GM23338 (cell line): ENCODE results near the gene GFRA1. TPM values are rescaled to one million over a fixed set of nuclear protein-coding genes. Genes with fewer than 3 reads are reported as not detected.

ENCODE experiments used
- ATAC-seq: fragments of 200-7000 bp; cut with Tn5 transposase; 3 replicates; pipeline ENCODE4 v1.9.1; 2020
- DNase-seq: peaks from one replicate; pipeline ENCODE4 v3.0.0-alpha.2; 2015; ENCODE audit warnings: low spot score
- H2AFZ ChIP-seq: fragments of 200-600 bp; sonication (generic); 2 replicates; pipeline ENCODE4 v1.8.0; 2016; ENCODE audit warnings: antibody characterized with exemption, mild to moderate bottlenecking, moderate library complexity
- H3F3A ChIP-seq: fragments of 200-600 bp; sonication (generic); replicated peaks from 2 replicates; pipeline ENCODE4 v1.8.0; 2017; ENCODE audit warnings: antibody characterized with exemption, mixed run types, low read depth
- H3K27ac ChIP-seq: fragments of 200-600 bp; sonication (generic); 2 replicates; pipeline ENCODE4 v1.6.1; 2016; ENCODE audit warnings: low read depth
- H3K27me3 ChIP-seq: fragments of 200-600 bp; sonication (generic); 2 replicates; pipeline ENCODE4 v1.8.0; 2016; ENCODE audit warnings: mild to moderate bottlenecking, mixed run types, moderate library complexity; ENCODE audit not compliant: insufficient read depth
- H3K36me3 ChIP-seq: fragments of 200-600 bp; sonication (generic); 2 replicates; pipeline ENCODE4 v1.8.0; 2016; ENCODE audit warnings: mild to moderate bottlenecking; ENCODE audit not compliant: insufficient read depth
- H3K4me1 ChIP-seq: fragments of 200-600 bp; sonication (generic); 2 replicates; pipeline ENCODE4 v1.8.0; 2016; ENCODE audit warnings: mild to moderate bottlenecking, moderate library complexity; ENCODE audit not compliant: insufficient read depth
- H3K4me2 ChIP-seq: fragments of 200-600 bp; sonication (generic); 2 replicates; pipeline ENCODE4 v1.7.1; 2017; ENCODE audit warnings: mixed run types
- H3K4me3 ChIP-seq: fragments of 200-600 bp; sonication (generic); 2 replicates; pipeline ENCODE4 v1.6.1; 2016; ENCODE audit warnings: mixed run types
- H3K79me2 ChIP-seq: fragments of 200-600 bp; sonication (generic); replicated peaks from 2 replicates; pipeline ENCODE4 v1.8.0; 2017; ENCODE audit warnings: mild to moderate bottlenecking; ENCODE audit not compliant: insufficient read depth
- H3K9me2 ChIP-seq: fragments of 200-600 bp; sonication (generic); 2 replicates; pipeline ENCODE4 v1.8.0; 2017; ENCODE audit not compliant: insufficient read depth
- H4K20me1 ChIP-seq: fragments of 200-600 bp; sonication (generic); replicated peaks from 2 replicates; pipeline ENCODE4 v1.8.0; 2017; ENCODE audit warnings: mild to moderate bottlenecking; ENCODE audit not compliant: insufficient read depth
- H3K27ac Mint-ChIP-seq: 2 replicates; pipeline ENCODE4 v1.8.0; 2020; ENCODE audit warnings: inconsistent platforms, mild to moderate bottlenecking, moderate library complexity, mixed read lengths
- H3K27me3 Mint-ChIP-seq: 3 replicates; pipeline ENCODE4 v1.8.0; 2022; ENCODE audit warnings: low read depth, mild to moderate bottlenecking, moderate library complexity, mixed read lengths, inconsistent platforms; ENCODE audit not compliant: insufficient read depth, poor library complexity
- H3K36me3 Mint-ChIP-seq: 3 replicates; pipeline ENCODE4 v1.8.0; 2021; ENCODE audit warnings: low read depth, mild to moderate bottlenecking, inconsistent platforms, moderate library complexity, mixed read lengths
- H3K4me1 Mint-ChIP-seq: 3 replicates; pipeline ENCODE4 v1.8.0; 2020; ENCODE audit warnings: mild to moderate bottlenecking, inconsistent platforms, mixed read lengths
- H3K4me3 Mint-ChIP-seq: 3 replicates; pipeline ENCODE4 v1.8.0; 2021; ENCODE audit warnings: moderate library complexity, mild to moderate bottlenecking, inconsistent platforms, mixed read lengths
- H3K9me3 Mint-ChIP-seq: 3 replicates; pipeline ENCODE4 v1.8.0; 2020; ENCODE audit warnings: moderate library complexity, mild to moderate bottlenecking, inconsistent platforms, mixed read lengths
- EZH2phosphoT487 ChIP-seq: fragments of 200-600 bp; sonication (generic); IDR thresholded peaks from one replicate; pipeline ENCODE4 v1.8.1; 2018; ENCODE audit warnings: antibody characterized with exemption; ENCODE audit not compliant: unreplicated experiment
- JUNB ChIP-seq: IDR thresholded peaks from one replicate; pipeline ENCODE4 v1.6.1; 2016; ENCODE audit warnings: antibody characterized with exemption; ENCODE audit not compliant: unreplicated experiment
- NANOG ChIP-seq: IDR thresholded peaks from 2 replicates; pipeline ENCODE4 v1.6.1; 2016; ENCODE audit warnings: antibody characterized with exemption, borderline replicate concordance
- POLR2AphosphoS5 ChIP-seq: IDR thresholded peaks from 2 replicates; pipeline ENCODE4 v1.6.1; 2016; ENCODE audit warnings: antibody characterized with exemption, low read depth
- STAT1 ChIP-seq: IDR thresholded peaks from one replicate; pipeline ENCODE4 v1.6.1; 2016; ENCODE audit warnings: antibody characterized with exemption; ENCODE audit not compliant: unreplicated experiment
- ZNF331 ChIP-seq: fragments of 250-450 bp; sonication (Bioruptor Pico); IDR thresholded peaks from 2 replicates; pipeline ENCODE4 v1.5.0; 2020; ENCODE audit warnings: low read depth, mild to moderate bottlenecking, moderate library complexity
- polyA plus RNA-seq: library from polyadenylated mRNA; unstranded; fragments of >200 nt; fragmentation: Nextera tagmentation; extraction: Ambion mirVana; gene quantifications from 2 replicates; pipeline ENCODE4 v1.2.1, GENCODE V29; 2016
- total RNA-seq: library from RNA; depleted of rRNA; stranded (reverse); fragments of >200 nt; shearing (Covaris generic); gene quantifications from 2 replicates; pipeline ENCODE4 v1.2.3, GENCODE V29; 2014
- TF ChIP-seq, protein P1 (sequence below): IDR thresholded peaks from one replicate; pipeline ENCODE4 v1.6.1; 2018; ENCODE audit warnings: antibody characterized with exemption; ENCODE audit not compliant: unreplicated experiment
- TF ChIP-seq, protein P2 (sequence below), 2 experiments: fragments of 200-600 bp in 1 of 2; sonication (generic) in 1 of 2; conservative IDR thresholded peaks; 2 replicates each; pipeline versions ENCODE4 v1.5.1 to v1.6.1; 2016 to 2017; ENCODE audit warnings: antibody characterized with exemption in 2 of 2, low read depth in 2 of 2, mild to moderate bottlenecking in 2 of 2, moderate library complexity in 1 of 2
- TF ChIP-seq, protein P3 (sequence below): IDR thresholded peaks from 2 replicates; pipeline ENCODE4 v1.6.1; 2016; ENCODE audit warnings: antibody characterized with exemption

GFRA1 gene
- total and polyA plus RNA-seq, 2 experiments from 2014 or later = 1.4 to 2.8 TPM

DNA sequence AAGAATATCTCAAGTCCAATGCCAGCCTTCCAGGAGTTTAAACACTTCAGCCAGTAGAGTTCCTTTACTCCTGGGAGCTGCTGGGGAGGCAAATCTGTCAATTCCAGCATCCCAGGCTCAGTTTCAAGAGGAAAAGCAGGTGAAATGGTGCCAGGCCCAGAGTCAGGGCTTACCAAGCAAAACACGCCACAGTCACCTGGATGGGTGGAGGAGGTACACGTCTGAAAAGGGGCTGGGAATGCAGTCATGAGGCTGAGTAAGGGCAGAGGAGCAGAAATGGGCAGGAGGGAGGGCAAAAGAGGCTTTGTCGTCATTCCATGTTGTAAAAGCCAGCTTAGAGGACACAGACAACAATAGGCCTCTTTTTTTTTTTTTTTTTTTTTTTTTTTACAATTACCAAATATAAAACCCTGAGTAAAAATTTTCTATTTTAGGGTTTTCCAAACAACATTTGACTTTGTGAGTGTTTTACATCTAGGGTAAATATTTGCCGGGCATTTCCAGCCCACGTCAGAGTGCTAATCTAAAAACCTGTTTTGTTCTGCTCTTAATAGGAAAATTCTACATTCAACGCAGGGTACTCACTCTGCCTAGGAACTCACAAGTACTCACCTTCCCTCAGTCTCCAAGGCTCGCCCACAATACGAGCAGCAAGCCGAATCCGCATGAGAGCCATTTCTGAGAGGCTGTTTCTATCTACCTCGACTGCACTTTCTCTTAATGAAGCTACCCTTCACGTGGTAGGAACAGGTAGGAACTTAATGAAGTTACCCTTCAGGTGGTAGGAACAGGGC, 21.2 kb downstream of the GFRA1 start (continued):
- TF ChIP-seq, protein P1, sequence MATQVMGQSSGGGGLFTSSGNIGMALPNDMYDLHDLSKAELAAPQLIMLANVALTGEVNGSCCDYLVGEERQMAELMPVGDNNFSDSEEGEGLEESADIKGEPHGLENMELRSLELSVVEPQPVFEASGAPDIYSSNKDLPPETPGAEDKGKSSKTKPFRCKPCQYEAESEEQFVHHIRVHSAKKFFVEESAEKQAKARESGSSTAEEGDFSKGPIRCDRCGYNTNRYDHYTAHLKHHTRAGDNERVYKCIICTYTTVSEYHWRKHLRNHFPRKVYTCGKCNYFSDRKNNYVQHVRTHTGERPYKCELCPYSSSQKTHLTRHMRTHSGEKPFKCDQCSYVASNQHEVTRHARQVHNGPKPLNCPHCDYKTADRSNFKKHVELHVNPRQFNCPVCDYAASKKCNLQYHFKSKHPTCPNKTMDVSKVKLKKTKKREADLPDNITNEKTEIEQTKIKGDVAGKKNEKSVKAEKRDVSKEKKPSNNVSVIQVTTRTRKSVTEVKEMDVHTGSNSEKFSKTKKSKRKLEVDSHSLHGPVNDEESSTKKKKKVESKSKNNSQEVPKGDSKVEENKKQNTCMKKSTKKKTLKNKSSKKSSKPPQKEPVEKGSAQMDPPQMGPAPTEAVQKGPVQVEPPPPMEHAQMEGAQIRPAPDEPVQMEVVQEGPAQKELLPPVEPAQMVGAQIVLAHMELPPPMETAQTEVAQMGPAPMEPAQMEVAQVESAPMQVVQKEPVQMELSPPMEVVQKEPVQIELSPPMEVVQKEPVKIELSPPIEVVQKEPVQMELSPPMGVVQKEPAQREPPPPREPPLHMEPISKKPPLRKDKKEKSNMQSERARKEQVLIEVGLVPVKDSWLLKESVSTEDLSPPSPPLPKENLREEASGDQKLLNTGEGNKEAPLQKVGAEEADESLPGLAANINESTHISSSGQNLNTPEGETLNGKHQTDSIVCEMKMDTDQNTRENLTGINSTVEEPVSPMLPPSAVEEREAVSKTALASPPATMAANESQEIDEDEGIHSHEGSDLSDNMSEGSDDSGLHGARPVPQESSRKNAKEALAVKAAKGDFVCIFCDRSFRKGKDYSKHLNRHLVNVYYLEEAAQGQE = no peak
- TF ChIP-seq, protein P2, sequence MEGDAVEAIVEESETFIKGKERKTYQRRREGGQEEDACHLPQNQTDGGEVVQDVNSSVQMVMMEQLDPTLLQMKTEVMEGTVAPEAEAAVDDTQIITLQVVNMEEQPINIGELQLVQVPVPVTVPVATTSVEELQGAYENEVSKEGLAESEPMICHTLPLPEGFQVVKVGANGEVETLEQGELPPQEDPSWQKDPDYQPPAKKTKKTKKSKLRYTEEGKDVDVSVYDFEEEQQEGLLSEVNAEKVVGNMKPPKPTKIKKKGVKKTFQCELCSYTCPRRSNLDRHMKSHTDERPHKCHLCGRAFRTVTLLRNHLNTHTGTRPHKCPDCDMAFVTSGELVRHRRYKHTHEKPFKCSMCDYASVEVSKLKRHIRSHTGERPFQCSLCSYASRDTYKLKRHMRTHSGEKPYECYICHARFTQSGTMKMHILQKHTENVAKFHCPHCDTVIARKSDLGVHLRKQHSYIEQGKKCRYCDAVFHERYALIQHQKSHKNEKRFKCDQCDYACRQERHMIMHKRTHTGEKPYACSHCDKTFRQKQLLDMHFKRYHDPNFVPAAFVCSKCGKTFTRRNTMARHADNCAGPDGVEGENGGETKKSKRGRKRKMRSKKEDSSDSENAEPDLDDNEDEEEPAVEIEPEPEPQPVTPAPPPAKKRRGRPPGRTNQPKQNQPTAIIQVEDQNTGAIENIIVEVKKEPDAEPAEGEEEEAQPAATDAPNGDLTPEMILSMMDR (conservative IDR thresholded peaks at IDR 0.05; ENCODE audit: low read depth in 2 of 2) = no peak
- TF ChIP-seq, protein P3, sequence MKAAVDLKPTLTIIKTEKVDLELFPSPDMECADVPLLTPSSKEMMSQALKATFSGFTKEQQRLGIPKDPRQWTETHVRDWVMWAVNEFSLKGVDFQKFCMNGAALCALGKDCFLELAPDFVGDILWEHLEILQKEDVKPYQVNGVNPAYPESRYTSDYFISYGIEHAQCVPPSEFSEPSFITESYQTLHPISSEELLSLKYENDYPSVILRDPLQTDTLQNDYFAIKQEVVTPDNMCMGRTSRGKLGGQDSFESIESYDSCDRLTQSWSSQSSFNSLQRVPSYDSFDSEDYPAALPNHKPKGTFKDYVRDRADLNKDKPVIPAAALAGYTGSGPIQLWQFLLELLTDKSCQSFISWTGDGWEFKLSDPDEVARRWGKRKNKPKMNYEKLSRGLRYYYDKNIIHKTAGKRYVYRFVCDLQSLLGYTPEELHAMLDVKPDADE = no peak

DNA sequence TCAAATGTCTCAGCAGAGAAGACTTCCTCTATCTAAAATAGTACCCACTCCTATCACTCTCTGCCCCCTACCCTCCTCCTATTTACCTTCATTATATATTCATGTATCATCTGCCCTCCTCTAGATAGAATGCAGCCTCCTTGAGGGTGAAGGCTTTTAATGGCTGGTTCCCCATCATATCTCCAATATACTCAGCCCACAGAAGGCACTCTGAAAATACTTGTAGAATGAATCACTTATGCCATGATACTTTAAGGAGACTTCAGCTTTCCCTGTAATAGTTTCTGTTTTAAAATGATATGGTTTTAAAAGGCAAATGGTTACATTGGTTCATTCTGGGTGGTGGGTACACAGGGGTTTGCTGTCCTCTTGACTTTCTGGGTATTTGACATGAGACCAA, 25.3 kb downstream of the GFRA1 start:
- H3K4me1 Mint-ChIP-seq = no peaks in the 10 kb centered on the region
- Histone ChIP-seq H3K9me2 (0 out of 2 replicates have a peak, but pooled peaks cover 4% of the 10 kb centered on the region), H3K36me3 (no peaks in the 10 kb centered on the region), H3K4me1 (no peaks in the 10 kb centered on the region), H3F3A (no peaks in the 10 kb centered on the region), H3K27me3 (no peaks in the 10 kb centered on the region), H3K4me2 (no peak overlapping the region), H4K20me1 (no peaks in the 10 kb centered on the region), H3K27ac (no peak overlapping the region), H3K79me2 (no peaks in the 10 kb centered on the region), H3K4me3 (no peak overlapping the region), H2AFZ (no peak overlapping the region)
- no peak for DNase-seq
- TF ChIP-seq STAT1 = no peak
- no peaks in the 10 kb centered on the region for H3K9me3 Mint-ChIP-seq
- H3K36me3 Mint-ChIP-seq = no peaks in the 10 kb centered on the region
- no peak for ATAC-seq
- peaks cover 2% of the 10 kb centered on the region for H3K27me3 Mint-ChIP-seq
- no peak overlapping the region for H3K4me3 Mint-ChIP-seq
- H3K27ac Mint-ChIP-seq = no peak overlapping the region

DNA sequence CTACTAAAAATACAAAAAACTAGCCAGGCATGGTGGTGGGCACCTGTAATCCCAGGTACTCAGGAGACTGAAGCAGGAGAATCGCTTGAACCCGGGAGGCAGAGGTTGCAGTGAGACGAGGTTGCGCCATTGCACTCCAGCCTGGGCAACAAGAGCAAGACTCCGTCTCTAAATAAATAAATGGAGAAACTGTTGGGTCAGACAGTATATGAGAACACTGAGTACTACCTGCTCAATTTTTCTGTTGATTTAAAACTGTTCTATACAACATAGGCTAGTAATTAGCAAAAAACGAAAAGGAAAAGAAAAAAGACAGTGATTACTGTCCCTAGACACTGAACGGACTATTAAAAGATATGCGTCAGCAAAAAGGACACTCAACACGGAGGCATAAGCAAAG, 26.7 kb downstream of the GFRA1 start:
- Histone ChIP-seq H4K20me1 (no peaks in the 10 kb centered on the region), H3K27me3 (no peaks in the 10 kb centered on the region), H3K4me1 (no peaks in the 10 kb centered on the region), H3K79me2 (no peaks in the 10 kb centered on the region), H2AFZ (no peak overlapping the region), H3K9me2 (0 out of 2 replicates have a peak, but pooled peaks cover 4% of the 10 kb centered on the region), H3K27ac (no peak overlapping the region), H3K36me3 (no peaks in the 10 kb centered on the region), H3K4me3 (no peak overlapping the region), H3K4me2 (no peak overlapping the region), H3F3A (no peaks in the 10 kb centered on the region)
- H3K4me1 Mint-ChIP-seq = no peaks in the 10 kb centered on the region
- no peak overlapping the region for H3K27ac Mint-ChIP-seq
- no peaks in the 10 kb centered on the region for H3K36me3 Mint-ChIP-seq
- DNase-seq (no peak), ATAC-seq (no peak)
- peaks cover 2% of the 10 kb centered on the region for H3K27me3 Mint-ChIP-seq
- no peaks in the 10 kb centered on the region for H3K9me3 Mint-ChIP-seq
- H3K4me3 Mint-ChIP-seq = no peak overlapping the region
- no peak for TF ChIP-seq POLR2AphosphoS5
- TF ChIP-seq, protein P3 = no peak
- TF ChIP-seq ZNF331 = no peak
- no peak for TF ChIP-seq EZH2phosphoT487
- no peak for TF ChIP-seq JUNB
- no peak for TF ChIP-seq NANOG
- TF ChIP-seq, protein P1 = no peak
